ENCODE measurements around the gene BTN2A1. TPM values are rescaled to one million over a fixed set of nuclear protein-coding genes. Genes with fewer than 3 reads are reported as not detected.

The BTN2A1 gene
- total and polyA plus RNA-seq, 2 of the 13 experiments (the other 11 are each of a cell fraction or from before 2014, with no cell fraction given) = 16.4 to 30.4 TPM

GRCh38 chr6:26473758-26474438, 16.1 kb downstream of the BTN2A1 start (continued):
- TF ChIP-seq GMEB1 (CRISPR knock-in tag; IDR thresholded peaks at IDR 0.05; ENCODE audit: borderline replicate concordance) (no peak), CCAR2 (optimal IDR thresholded peaks at IDR 0.05; ENCODE audit: low read depth, low read length) (no peak), BORCS8-MEF2B (CRISPR knock-in tag; IDR thresholded peaks at IDR 0.05) (no peak), RXRA (CRISPR knock-in tag; IDR thresholded peaks at IDR 0.05) (no peak), ESRRA (CRISPR knock-in tag; IDR thresholded peaks at IDR 0.05; ENCODE audit: low read depth) (no peak; the same call in 1 of the 2 replicates), POLR2A (IDR thresholded peaks at IDR 0.05; ENCODE audit: insufficient read depth in 1 of 2, low read depth in 2 of 2, low read length in 2 of 2) (peak; percentile 62 to 72), HNRNPUL1 (IDR thresholded peaks at IDR 0.05; ENCODE audit: low read depth, low read length) (no peak), E2F2 (CRISPR knock-in tag; IDR thresholded peaks at IDR 0.05; ENCODE audit: borderline replicate concordance) (no peak), IKZF5 (CRISPR knock-in tag; IDR thresholded peaks at IDR 0.05) (no peak), ARID3A (IDR thresholded peaks at IDR 0.05; ENCODE audit: low read depth, low read length) (peak; percentile 54), HNRNPL (IDR thresholded peaks at IDR 0.05; ENCODE audit: low read depth, low read length) (peak; percentile 72; the same call in 1 of the 2 replicates), ZFY (CRISPR knock-in tag; IDR thresholded peaks at IDR 0.05) (peak; percentile 61), POGK (CRISPR knock-in tag; conservative IDR thresholded peaks at IDR 0.05) (no peak), JUND (CRISPR knock-in tag; IDR thresholded peaks at IDR 0.05) (no peak), TGIF2 (CRISPR knock-in tag; IDR thresholded peaks at IDR 0.05) (no peak; the same call in 1 of the 2 replicates), ZFP90 (CRISPR knock-in tag; IDR thresholded peaks at IDR 0.05; ENCODE audit: borderline replicate concordance) (0 out of 2 replicates have a peak, but pooled peaks have one; percentile 31), ZNF496 (CRISPR knock-in tag; IDR thresholded peaks at IDR 0.05; ENCODE audit: insufficient replicate concordance) (no peak), RXRB (CRISPR knock-in tag; IDR thresholded peaks at IDR 0.05; ENCODE audit: borderline replicate concordance) (no peak; the same call in 1 of the 2 replicates), ISX (CRISPR knock-in tag; conservative IDR thresholded peaks at IDR 0.05) (0 out of 2 replicates have a peak, but pooled peaks have one; percentile 72), ZNF652 (CRISPR knock-in tag; IDR thresholded peaks at IDR 0.05; ENCODE audit: borderline replicate concordance, low read depth) (0 out of 2 replicates have a peak, but pooled peaks have one; percentile 12)
